BLaER1 treated with 17β-estradiol and CSF1 and Interleukin-3, amounts not matched to agents 10 nM and 100 nM (cell line): ENCODE results near the gene POSTN.
"Not testable (repeated sequence)": the region's sequence is repeated elsewhere in the genome, so short reads cannot be mapped to it uniquely, and the experiment has no call there.

Source experiments
- H3K27ac ChIP-seq, 11 experiments: shearing (Covaris generic); formaldehyde crosslinking; 2 replicates each; pipeline ENCODE4 v1.8.1; 2022
- H3K27me3 ChIP-seq, 11 experiments: shearing (Covaris generic); formaldehyde crosslinking; 2 replicates each; pipeline ENCODE4 v1.8.1; 2022
- H3K36me3 ChIP-seq, 11 experiments: shearing (Covaris generic); formaldehyde crosslinking; 2 replicates each; pipeline ENCODE4 v1.8.1; 2022
- H3K4me1 ChIP-seq, 10 experiments: shearing (Covaris generic); formaldehyde crosslinking; 2 replicates each; pipeline ENCODE4 v1.8.1; 2022
- H3K4me2 ChIP-seq, 11 experiments: shearing (Covaris generic); formaldehyde crosslinking; 2 replicates each; pipeline ENCODE4 v1.8.1; 2022
- H3K4me3 ChIP-seq, 10 experiments: shearing (Covaris generic); formaldehyde crosslinking; 2 replicates each; pipeline ENCODE4 v1.8.1; 2022
- H3K9ac ChIP-seq, 11 experiments: shearing (Covaris generic); formaldehyde crosslinking; 2 replicates each; pipeline ENCODE4 v1.8.1; 2022
- H3K9me3 ChIP-seq, 11 experiments: shearing (Covaris generic); formaldehyde crosslinking; replicated peaks in 1 of 11; 2 replicates each; pipeline ENCODE4 v1.8.1; 2022
- H4K20me1 ChIP-seq, 11 experiments: shearing (Covaris generic); formaldehyde crosslinking; 2 replicates each; pipeline ENCODE4 v1.8.1; 2022
- Cebpa-rat ChIP-seq, 11 experiments: shearing (Covaris generic); IDR thresholded peaks; 2 replicates each; pipeline ENCODE4 v1.8.1; 2022

The POSTN gene

GRCh38 chr13:37576601-37577000 lies 22.0 kb downstream of the POSTN start:
- no peaks in the 10 kb centered on the region for H3K4me1 ChIP-seq

GRCh38 chr13:37565425-37565824 lies 33.1 kb downstream of the POSTN start:
- Histone ChIP-seq H3K4me2 (no peak overlapping the region), H4K20me1 (no peaks in the 10 kb centered on the region), H3K27me3 (no peaks in the 10 kb centered on the region), H3K4me3 (no peak overlapping the region), H3K9ac (no peak overlapping the region), H3K4me1 (no peaks in the 10 kb centered on the region), H3K36me3 (no peaks in the 10 kb centered on the region), H3K9me3 (no peaks in the 10 kb centered on the region), H3K27ac (no peak overlapping the region)
- TF ChIP-seq Cebpa-rat (IDR thresholded peaks at IDR 0.05) = no peak

More at GRCh38 chr13:37576601-37577000, 22.0 kb downstream of the POSTN start:
- Histone ChIP-seq H3K9ac (no peak overlapping the region), H3K27ac (no peak overlapping the region), H3K9me3 (no peaks in the 10 kb centered on the region), H4K20me1 (no peaks in the 10 kb centered on the region), H3K27me3 (no peaks in the 10 kb centered on the region), H3K36me3 (no peaks in the 10 kb centered on the region), H3K4me2 (no peak overlapping the region), H3K4me3 (no peak overlapping the region)
- no peak for TF ChIP-seq Cebpa-rat (IDR thresholded peaks at IDR 0.05)

- H3K4me1 ChIP-seq = no peaks in the 10 kb centered on the region
- H3K4me2 ChIP-seq = no peak overlapping the region
- H3K36me3 ChIP-seq = no peaks in the 10 kb centered on the region
- H3K9ac ChIP-seq = no peak overlapping the region
- H3K9me3 ChIP-seq = peaks cover 19 to 30% (median 25%) of the 10 kb centered on the region in 11 experiments
- no peaks in the 10 kb centered on the region for H3K27me3 ChIP-seq
- H3K27ac ChIP-seq = no peak overlapping the region
- H4K20me1 ChIP-seq = no peaks in the 10 kb centered on the region
- H3K4me3 ChIP-seq = no peak overlapping the region
- TF ChIP-seq Cebpa-rat (IDR thresholded peaks at IDR 0.05) = no peak
Measured at GRCh38 chr13:37561031-37561430, 37.5 kb downstream of the POSTN start.

GRCh38 chr13:37560526-37560925 lies 38.0 kb downstream of the POSTN start:
- no peak overlapping the region for H3K27ac ChIP-seq
- no peak overlapping the region for H3K9ac ChIP-seq
- H3K36me3 ChIP-seq = no peaks in the 10 kb centered on the region
- no peaks in the 10 kb centered on the region for H4K20me1 ChIP-seq
- peaks cover 19 to 30% (median 25%) of the 10 kb centered on the region in 11 experiments for H3K9me3 ChIP-seq
- H3K4me1 ChIP-seq = no peaks in the 10 kb centered on the region
- no peak for TF ChIP-seq Cebpa-rat (IDR thresholded peaks at IDR 0.05)
- H3K4me3 ChIP-seq = no peak overlapping the region
- H3K4me2 ChIP-seq = no peak overlapping the region
- no peaks in the 10 kb centered on the region for H3K27me3 ChIP-seq

GRCh38 chr13:37558766-37559165 lies 39.8 kb downstream of the POSTN start:
- H3K27me3 ChIP-seq, H3K9ac ChIP-seq, H3K27ac ChIP-seq, H3K4me2 ChIP-seq, H3K4me1 ChIP-seq, H3K36me3 ChIP-seq, H3K4me3 ChIP-seq, H4K20me1 ChIP-seq: not testable (repeated sequence)
- H3K9me3 ChIP-seq = peaks cover 19 to 30% (median 26%) of the 10 kb centered on the region in 11 experiments

GRCh38 chr13:37546087-37546486 lies 52.5 kb downstream of the POSTN start:
- TF ChIP-seq Cebpa-rat (IDR thresholded peaks at IDR 0.05) = no peak
- no peaks in the 10 kb centered on the region for H4K20me1 ChIP-seq
- H3K4me1 ChIP-seq = no peaks in the 10 kb centered on the region
- H3K4me3 ChIP-seq = no peak overlapping the region
- H3K27ac ChIP-seq = no peak overlapping the region
- H3K36me3 ChIP-seq = no peaks in the 10 kb centered on the region
- H3K4me2 ChIP-seq = no peak overlapping the region
- H3K9me3 ChIP-seq = peaks cover 0 to 17% (median 10%) of the 10 kb centered on the region in 11 experiments; a peak in 14 of 22 replicates
- no peak overlapping the region for H3K9ac ChIP-seq
- H3K27me3 ChIP-seq = no peaks in the 10 kb centered on the region

GRCh38 chr13:37544995-37545394 lies 53.6 kb downstream of the POSTN start:
- Histone ChIP-seq H3K4me3 (no peak overlapping the region), H4K20me1 (no peaks in the 10 kb centered on the region), H3K9ac (no peak overlapping the region), H3K9me3 (peaks cover 0 to 9% (median 8%) of the 10 kb centered on the region in 11 experiments; a peak in 14 of 22 replicates), H3K4me1 (no peaks in the 10 kb centered on the region), H3K27ac (no peak overlapping the region), H3K27me3 (no peaks in the 10 kb centered on the region), H3K36me3 (no peaks in the 10 kb centered on the region), H3K4me2 (no peak overlapping the region)
- no peak for TF ChIP-seq Cebpa-rat (IDR thresholded peaks at IDR 0.05)

GRCh38 chr13:37539976-37540605 lies 58.5 kb downstream of the POSTN start:
- H3K36me3 ChIP-seq = no peaks in the 10 kb centered on the region
- H3K4me3 ChIP-seq = no peak overlapping the region
- TF ChIP-seq Cebpa-rat (IDR thresholded peaks at IDR 0.05) = no peak
- H3K27me3 ChIP-seq = no peaks in the 10 kb centered on the region
- no peaks in the 10 kb centered on the region for H4K20me1 ChIP-seq
- no peaks in the 10 kb centered on the region for H3K9me3 ChIP-seq
- no peaks in the 10 kb centered on the region for H3K4me1 ChIP-seq
- H3K27ac ChIP-seq = no peak overlapping the region
- H3K9ac ChIP-seq = no peak overlapping the region
- no peak overlapping the region for H3K4me2 ChIP-seq

GRCh38 chr13:37539170-37539569 lies 59.4 kb downstream of the POSTN start:
- no peaks in the 10 kb centered on the region for H3K36me3 ChIP-seq
- H3K4me1 ChIP-seq = no peaks in the 10 kb centered on the region
- H3K4me2 ChIP-seq = no peak overlapping the region
- no peak overlapping the region for H3K9ac ChIP-seq
- H3K27me3 ChIP-seq = no peaks in the 10 kb centered on the region
- H4K20me1 ChIP-seq = no peaks in the 10 kb centered on the region
- H3K27ac ChIP-seq = no peak overlapping the region
- no peaks in the 10 kb centered on the region for H3K9me3 ChIP-seq
- no peak overlapping the region for H3K4me3 ChIP-seq
- no peak for TF ChIP-seq Cebpa-rat (IDR thresholded peaks at IDR 0.05)

GRCh38 chr13:37535501-37535900 lies 63.1 kb downstream of the POSTN start:
- no peaks in the 10 kb centered on the region for H3K36me3 ChIP-seq
- H3K27me3 ChIP-seq = no peaks in the 10 kb centered on the region
- no peaks in the 10 kb centered on the region for H4K20me1 ChIP-seq
- H3K4me3 ChIP-seq = no peak overlapping the region
- TF ChIP-seq Cebpa-rat (IDR thresholded peaks at IDR 0.05) = no peak
- H3K27ac ChIP-seq = no peak overlapping the region
- no peak overlapping the region for H3K9ac ChIP-seq
- H3K4me1 ChIP-seq = no peaks in the 10 kb centered on the region
- H3K4me2 ChIP-seq = no peak overlapping the region
- H3K9me3 ChIP-seq = peaks cover 0 to 6% (median 0%) of the 10 kb centered on the region in 11 experiments; a peak in 2 of 22 replicates
